Lower leg skin (tissue), 4 donors: Measurements from ENCODE around the gene ABCB9. TPM values are rescaled to one million over a fixed set of nuclear protein-coding genes. Genes with fewer than 3 reads are reported as not detected.

Experiments
- DNase-seq, 2 donors: peaks; one replicate each; pipeline ENCODE4 v3.0.0-alpha.2; 2019; ENCODE audit warnings: low spot score in 2 of 2
- H3K4me3 ChIP-seq: fragments of 200-600 bp; sonication (generic); 2 replicates; pipeline ENCODE4 v1.5.1; 2017; ENCODE audit warnings: mild to moderate bottlenecking, low read depth; ENCODE audit not compliant: poor library complexity, severe bottlenecking
- CTCF ChIP-seq, 3 donors: fragments of 450-650 bp; IDR thresholded peaks; one replicate each; pipeline ENCODE4 v1.5.1; 2016; ENCODE audit warnings: antibody characterized with exemption in 3 of 3, mild to moderate bottlenecking in 3 of 3, moderate library complexity in 2 of 3
- POLR2A ChIP-seq, 2 donors: fragments of 450-650 bp; IDR thresholded peaks; one replicate each; pipeline ENCODE4 v1.6.1; 2016 to 2017; ENCODE audit warnings: antibody characterized with exemption in 2 of 2, mild to moderate bottlenecking in 1 of 2, moderate library complexity in 1 of 2
- WGBS, 2 donors: methylation state at CpG; one replicate each; pipeline ENCODE4 v1.1.5; 2018; 5-methylcytosine and 5-hydroxymethylcytosine counted together
- intact Hi-C: fragments of 100-400 bp; cut with DNase I; formaldehyde crosslinking; loops from one replicate; pipeline ENCODE4 v1.15.0; 2023; ENCODE audit warnings: low total_unique reads
- total RNA-seq, 4 donors: library from RNA; depleted of rRNA; stranded (reverse); fragments of >200 nt; gene quantifications; one replicate each; pipeline ENCODE4 v1.1.0, GENCODE V29; 2016

The ABCB9 gene
- total RNA-seq, 4 donors from 2014 or later, result 3.4 to 10.2 (median 7.2) TPM

GRCh38 chr12:122981587-122982476 lies 15.6 kb upstream of the ABCB9 start:
- WGBS, 2 donors, result 62 to 64% methylated on average over 25 of the region's 25 CpGs
- intact Hi-C loops, result no loop called here
- DNase-seq, result no peak
- TF ChIP-seq POLR2A (IDR thresholded peaks at IDR 0.05) (no peak), CTCF (IDR thresholded peaks at IDR 0.05) (no peak)
- peak overlapping the region; percentile 76 for H3K4me3 ChIP-seq

GRCh38 chr12:122981036-122981471 lies 14.8 kb upstream of the ABCB9 start:
- DNase-seq, result no peak

GRCh38 chr12:122980183-122981035 lies 14.1 kb upstream of the ABCB9 start, which contains the start of gene ARL6IP4:
Gene ARL6IP4, plus strand, starts transcription at chr12:122980681. Its CDS starts 459 bp downstream, at chr12:122981140.
- 0% methylated on average over 28 to 33 of the region's 96 CpGs for WGBS, 2 donors
- TF ChIP-seq CTCF (IDR thresholded peaks at IDR 0.05) (no peak), POLR2A (IDR thresholded peaks at IDR 0.05) (peak in 1 of 2 donors; percentile 40)
- peak in 1 of 2 donors; percentile 92 for DNase-seq
- intact Hi-C loops, result no loop called here
- peak within 1 kb of the TSS; percentile 76 for H3K4me3 ChIP-seq

More at GRCh38 chr12:122981036-122981471, 14.8 kb upstream of the ABCB9 start:
- intact Hi-C loops, result no loop called here
- WGBS, 2 donors, result 0 to 2% methylated on average over 12 to 40 of the region's 40 CpGs
- TF ChIP-seq CTCF (IDR thresholded peaks at IDR 0.05), result no peak
- no peak for TF ChIP-seq POLR2A (IDR thresholded peaks at IDR 0.05)
- H3K4me3 ChIP-seq, result peak overlapping the region; percentile 76

- DNase-seq, result no peak
- TF ChIP-seq POLR2A (IDR thresholded peaks at IDR 0.05) (no peak), CTCF (IDR thresholded peaks at IDR 0.05) (no peak)
- 3% methylated on average over 7 of the region's 7 CpGs for WGBS, 2 donors
- intact Hi-C loops, result no loop called here
- peak overlapping the region; percentile 76 for H3K4me3 ChIP-seq
These were observed 13.6 kb upstream of the ABCB9 start for GRCh38 chr12:122979908-122980182.

- peak in 1 of 2 donors; percentile 85 for DNase-seq
- 62 to 67% methylated on average over 15 to 25 of the region's 28 CpGs for WGBS, 2 donors
- TF ChIP-seq POLR2A (IDR thresholded peaks at IDR 0.05), result no peak
- no peak for TF ChIP-seq CTCF (IDR thresholded peaks at IDR 0.05)
- H3K4me3 ChIP-seq, result no peak overlapping the region
- intact Hi-C loops, result no loop called here
These were observed 13.0 kb upstream of the ABCB9 start for GRCh38 chr12:122979001-122979907.
